ENCODE data around the gene CD48.

The CD48 gene

GRCh38 chr1:160629286-160630210 is 82.1 kb downstream of the CD48 start:
- no peak for DNase-seq

GRCh38 chr1:160628799-160629263 is 82.8 kb downstream of the CD48 start:
- DNase-seq, result no peak
